Ecto neural progenitor cell (in vitro differentiated cells): ENCODE data around the gene RRN3.
"Not testable (repeated sequence)": the region's sequence is repeated elsewhere in the genome, so short reads cannot be mapped to it uniquely, and the experiment has no call there.

Experiments used
- DNase-seq: peaks from one replicate; pipeline ENCODE4 v3.0.0-alpha.2; 2018; ENCODE audit warnings: low spot score

RRN3 gene

DNA sequence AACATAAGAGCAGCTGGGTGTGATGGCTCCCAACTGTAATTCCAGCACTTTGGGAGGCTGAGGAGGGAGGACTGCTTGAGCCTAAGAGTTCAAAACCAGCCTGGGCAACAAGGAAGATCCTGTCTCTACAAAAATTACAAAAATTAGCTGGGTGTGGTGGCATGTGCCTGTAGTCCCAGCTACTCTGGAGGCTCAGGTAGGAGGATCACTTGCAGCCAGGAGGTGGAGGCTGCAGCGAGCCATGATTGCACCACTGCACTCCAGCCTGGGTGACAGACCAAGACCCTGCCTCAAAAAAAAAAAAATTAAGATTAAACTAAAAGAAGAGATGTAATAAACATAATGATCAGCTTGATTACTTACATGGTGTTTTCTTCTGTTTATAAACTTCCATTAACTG, 43.6 kb downstream of the RRN3 start:
- DNase-seq: not testable (repeated sequence)

DNA sequence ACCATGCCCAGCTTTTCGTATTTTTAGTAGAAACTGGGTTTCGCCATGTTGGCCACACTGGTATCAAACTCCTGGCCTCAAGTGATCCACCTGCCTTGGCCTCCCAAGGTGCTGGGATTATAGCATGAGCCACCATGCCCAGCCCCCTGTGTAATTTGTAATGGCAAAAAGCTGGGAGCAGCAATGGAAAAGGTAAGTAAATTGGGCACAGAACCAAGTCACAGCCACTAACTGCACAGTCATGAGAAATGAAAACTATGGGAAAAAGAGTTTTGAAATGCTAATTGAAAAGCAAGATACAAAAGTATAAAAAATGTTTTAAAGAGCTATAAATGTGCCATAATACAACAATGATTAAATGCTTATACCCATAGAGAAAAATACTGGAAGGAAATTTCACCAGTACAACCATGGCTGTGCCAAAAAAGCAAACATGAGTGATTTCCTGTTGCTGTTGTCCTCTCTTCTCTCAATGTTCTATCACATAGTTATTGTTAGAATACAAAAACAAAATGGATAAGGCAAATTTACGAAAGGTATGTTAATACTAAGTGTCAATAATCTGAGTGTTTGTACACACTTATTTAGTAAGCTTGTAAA, 44.4 kb downstream of the RRN3 start:
- DNase-seq: no peak

DNA sequence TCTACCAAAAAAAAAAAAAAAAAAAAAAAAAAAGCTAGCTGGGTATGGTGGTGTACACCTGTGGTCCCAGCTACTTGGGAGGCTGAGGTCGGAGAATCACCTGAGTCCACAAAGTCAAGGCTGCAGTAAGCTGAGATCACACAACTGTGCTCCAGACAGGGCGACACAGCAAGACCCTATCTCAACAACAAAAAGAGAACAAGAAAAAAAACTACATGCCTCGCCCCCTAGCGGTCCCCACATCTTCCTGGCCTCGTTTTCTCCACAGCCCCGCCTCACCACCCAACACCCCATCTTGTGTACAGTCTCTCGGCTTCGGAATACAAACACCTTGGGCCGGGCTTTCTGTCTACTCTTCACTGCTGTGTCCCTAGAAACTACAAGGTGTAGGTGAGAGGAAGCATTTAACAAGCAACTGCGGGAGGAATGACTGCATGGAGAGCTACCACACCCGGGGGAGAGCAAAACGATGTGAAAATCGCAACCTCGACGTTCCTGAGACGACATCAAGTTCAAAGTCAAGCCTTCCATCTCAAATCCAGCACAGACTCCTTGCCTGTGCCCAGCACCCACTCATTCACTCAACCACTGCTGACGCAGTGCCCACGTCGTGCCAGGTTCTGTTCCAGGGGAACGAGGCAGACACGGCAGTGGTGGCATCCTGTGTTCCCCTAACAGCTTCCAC, 47.2 kb downstream of the RRN3 start:
- no peak for DNase-seq

DNA sequence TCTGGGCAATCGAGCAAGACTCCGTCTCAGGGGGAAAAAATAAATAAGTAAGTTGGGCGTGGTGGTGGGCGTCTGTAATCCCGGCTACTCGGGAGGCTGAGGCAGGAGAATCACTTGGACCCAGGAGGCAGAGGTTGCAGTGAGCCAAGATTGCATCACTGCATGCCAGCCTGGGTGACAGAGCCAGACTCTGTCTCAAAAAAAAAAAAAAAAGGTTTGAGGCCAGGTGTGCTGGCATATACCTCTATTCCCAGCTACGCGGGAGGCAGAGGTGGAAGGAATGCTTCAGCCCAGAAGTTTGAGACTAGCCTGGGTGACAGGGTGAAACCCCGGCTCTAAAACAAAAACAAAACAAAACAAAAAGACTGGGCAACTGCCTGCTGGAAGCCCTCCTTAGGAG, 48.8 kb downstream of the RRN3 start:
- DNase-seq: not testable (repeated sequence)

DNA sequence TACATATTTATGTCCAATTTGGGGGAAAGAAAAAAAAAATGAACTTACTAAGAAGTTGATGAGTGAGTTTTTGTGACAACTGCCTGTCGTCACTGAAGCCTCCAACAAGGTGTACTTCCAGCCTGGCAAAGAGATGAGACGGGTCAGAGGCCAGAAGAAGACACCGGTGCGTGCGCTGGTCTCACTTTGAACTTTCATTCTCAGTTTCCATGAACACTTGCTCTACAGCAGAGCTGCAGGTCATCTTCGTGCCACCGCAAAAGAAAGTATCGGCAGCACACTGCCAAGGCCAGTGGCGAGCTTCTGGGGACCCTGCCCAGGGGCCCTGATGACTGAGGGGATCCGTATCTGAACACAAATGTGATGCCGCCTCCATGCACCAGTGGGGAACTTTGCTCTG, 49.8 kb downstream of the RRN3 start:
- DNase-seq: no peak

DNA sequence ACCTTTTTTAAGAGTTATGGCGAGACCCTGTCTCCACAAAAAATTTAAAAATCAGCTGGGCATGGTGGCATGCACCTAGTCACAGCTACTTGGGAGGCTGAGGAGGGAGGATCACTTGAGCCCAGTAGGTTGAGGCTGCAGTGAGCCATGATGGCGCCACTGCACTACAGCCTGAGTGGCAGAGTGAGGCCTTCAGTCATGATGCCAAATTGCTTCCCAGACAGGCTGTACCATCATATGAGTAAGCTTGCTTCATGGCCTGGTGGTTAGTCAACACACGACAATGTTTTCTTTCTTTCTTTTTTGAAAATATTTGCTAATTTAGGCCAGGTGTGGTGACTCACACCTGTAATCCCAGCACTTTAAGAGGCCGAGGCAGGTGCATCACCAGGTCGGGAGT, 50.7 kb downstream of the RRN3 start:
- DNase-seq: no peak

DNA sequence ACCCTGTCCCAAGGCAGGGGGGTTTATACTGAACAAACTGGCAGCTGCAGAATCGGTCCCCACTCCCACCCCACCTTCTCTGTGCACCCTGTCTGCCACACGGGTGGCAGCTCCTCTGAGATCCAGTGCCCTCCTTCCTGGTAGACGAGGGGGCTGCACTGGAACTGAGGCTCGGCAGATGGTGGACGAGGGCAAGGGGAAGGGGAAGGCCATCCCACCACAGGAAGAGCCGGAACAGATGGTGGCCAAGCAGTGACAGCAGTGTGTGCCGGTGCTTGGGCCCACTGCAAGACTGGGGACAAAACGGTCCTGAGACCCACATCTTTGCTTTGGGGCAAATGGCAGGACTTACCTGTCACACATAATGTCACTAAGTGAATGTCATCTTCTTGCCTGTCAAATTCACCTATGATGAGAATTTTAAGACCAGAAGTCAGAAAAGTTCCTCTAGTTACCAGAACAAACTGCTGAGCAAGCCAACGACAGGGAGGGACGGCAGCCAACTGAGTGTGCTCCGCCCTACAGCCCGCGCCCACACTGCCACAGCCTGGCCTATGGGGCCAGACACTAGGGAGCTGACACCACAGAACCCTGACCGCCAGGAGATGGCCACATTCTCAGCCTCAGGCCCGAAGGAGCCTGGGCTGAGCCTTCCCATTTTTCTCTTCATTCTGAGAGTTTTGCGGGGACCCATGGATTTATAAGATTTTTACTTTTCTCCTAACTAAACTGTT, 52.6 kb downstream of the RRN3 start:
- no peak for DNase-seq

DNA sequence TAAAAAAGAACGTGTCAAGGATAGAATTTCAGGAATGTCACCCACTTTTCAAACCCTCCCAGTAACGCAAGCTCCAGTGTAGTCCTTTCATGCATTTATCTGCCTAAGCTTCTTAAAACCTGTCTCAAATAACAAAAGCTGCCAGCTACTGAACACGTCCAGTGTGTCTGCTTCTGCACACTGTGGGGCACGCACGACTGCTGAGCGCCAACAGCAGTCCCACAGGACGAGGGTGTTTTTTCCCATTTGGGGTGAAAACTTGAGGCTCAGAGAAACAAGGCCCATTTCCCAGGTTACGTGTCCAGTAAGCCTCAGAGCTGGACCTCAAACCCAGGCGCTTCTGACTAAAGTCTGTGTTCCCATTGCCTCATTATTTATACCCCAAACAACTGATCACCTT, 55.4 kb downstream of the RRN3 start:
- DNase-seq: no peak

DNA sequence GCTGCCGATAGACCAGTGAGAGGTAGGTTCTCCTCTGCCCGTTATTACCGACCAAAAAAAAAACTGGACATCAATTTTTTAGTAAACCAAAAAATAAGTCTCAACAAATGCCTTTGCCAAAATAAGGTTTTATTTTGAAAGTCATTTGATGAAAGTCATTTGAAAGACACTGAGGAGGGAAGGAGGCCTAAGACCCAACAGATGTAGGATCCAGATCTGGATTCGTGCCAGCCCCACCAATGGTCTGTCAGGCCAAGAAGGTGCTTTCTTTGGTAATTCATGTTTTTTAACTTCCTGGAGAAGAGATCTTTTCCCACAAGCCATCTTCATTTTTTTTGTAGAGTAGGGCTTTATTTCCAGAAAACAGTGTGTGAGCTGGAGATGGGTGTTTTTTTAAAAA, 56.3 kb downstream of the RRN3 start:
- DNase-seq: no peak

DNA sequence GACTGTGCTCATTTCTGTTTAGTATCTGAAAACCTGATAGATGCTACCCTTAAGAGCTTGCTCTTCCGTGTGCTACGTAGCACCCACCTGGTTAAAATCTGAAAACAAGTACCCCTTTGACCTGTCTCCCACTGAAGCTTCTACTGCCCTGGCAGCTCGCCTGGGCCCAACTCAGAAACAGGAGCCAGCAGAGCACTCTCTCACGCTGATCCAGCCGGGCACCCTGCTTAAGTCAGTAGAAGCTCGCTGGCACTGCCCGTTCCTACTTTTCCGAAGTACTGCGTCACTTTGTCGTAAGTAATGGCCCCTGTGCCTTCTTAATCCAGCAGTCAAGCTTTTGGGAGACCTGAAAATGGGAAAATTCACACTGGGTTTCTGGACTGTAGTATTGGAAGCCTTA, 57.1 kb downstream of the RRN3 start:
- DNase-seq: no peak

DNA sequence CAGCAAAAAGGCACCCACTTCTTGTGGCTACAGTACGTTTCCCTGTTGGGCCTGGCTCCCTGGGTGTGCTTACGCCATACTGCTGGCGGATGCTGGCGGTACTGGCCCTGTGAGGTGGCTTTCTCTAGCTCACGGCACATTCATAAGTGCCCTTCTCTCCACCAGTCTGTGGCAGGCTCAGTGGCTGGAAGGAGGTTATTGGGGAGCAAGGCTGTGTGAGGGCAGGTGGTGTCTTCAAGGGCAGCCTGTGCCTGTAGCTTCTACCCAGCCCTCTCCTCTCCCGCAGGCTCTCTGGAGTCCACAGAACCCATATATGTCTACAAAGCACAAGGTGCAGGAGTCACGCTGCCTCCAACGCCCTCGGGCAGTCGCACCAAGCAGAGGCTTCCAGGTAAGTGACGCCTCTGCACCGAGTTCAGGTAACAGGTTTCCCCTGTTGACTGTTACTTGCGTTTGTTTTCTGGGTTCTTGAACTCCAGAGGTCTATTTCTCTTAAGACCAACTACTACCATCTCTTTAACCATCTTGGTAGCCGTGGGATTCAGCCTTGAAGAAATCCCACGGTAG, 58.8 kb downstream of the RRN3 start:
- DNase-seq: no peak

DNA sequence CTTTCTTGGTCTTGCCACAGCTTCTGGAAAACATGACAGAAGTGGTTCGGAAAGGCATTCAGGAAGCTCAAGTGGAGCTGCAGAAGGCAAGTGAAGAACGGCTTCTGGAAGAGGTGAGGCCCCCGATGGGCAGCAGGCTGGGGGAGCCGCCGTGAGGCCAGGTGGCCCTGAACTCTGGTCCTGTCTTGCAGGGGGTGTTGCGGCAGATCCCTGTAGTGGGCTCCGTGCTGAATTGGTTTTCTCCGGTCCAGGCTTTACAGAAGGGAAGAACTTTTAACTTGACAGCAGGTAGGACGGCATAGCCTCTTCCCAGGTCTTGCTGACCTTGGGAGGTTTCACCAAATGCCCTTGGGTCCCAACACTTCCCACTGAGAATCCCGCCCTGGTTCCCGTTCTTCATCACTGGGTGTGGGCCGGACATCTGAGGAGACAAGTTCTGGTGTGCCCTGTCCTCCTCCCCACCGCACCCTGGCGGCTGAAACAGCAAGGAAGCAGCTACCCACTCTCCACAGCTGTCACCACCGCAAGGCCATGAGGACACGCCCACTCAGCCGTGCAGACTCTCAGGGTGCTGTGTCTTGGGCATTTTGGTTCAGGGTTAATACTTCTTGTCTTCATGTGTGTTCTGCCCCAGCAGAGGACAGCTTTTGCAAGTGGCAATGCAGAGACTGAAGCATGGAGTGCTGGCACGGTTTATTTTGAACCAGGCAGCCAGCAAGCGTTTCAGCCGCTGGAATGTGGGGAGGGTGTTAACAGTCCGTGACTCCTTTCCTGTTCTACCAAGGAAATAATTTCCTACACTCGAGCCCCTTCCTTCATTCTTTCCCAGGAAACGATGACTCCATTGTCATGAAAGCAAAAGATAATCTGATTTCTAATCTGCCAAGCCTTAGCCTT, 59.6 kb downstream of the RRN3 start:
- DNase-seq: no peak

DNA sequence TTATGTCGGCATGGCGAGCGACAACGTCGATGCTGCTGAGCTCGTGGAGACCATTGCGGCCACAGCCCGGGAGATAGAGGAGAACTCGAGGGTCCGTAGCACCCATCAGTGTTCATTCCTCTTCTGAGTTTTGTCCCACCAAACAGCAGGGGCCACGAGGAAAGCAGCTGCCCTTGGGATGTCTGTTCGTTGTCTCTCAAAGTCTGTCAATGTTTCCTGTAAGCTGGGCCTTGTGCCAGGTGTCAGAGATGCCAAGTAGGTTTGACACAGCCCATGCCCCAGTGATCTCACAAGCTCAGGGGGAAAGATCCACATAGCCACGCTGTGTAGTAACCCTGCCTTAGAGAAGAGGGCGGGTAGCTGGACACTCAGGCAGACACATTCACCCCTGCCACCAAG, 60.8 kb downstream of the RRN3 start:
- DNase-seq: no peak

DNA sequence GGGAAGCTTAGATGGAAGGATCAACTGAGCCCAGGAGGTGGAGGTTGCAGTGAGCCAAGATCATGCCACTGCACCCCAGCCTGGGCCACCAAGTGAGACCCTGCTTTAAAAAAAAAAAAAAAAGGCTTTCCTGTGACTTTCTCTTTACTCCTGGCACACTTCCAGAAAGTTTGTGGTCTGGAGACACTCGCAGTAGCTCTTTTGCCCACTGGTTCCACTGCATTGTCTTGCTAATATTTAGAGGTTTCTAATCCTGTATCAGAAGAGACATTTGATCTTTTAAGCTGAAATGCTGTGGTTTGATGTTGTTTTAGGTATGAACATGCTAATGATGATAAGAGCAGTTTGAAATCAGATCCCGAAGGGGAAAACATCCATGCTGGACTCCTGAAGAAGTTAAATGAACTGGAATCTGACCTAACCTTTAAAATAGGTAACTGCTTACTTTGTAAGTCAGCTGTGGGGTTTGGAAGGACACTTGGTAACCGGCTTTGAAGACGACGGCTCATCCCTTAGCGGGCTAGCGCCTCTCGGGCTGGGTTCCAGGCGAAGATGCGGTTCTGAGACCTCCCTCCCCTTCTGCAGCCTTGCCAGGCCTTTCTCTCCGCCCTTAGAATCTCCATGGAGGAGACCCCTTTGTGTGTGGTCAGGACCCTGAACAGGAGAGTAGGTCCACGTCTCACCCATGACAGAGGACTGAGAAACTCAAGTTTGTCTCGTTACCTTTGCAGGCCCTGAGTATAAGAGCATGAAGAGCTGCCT, 61.3 kb downstream of the RRN3 start:
- DNase-seq: no peak

DNA sequence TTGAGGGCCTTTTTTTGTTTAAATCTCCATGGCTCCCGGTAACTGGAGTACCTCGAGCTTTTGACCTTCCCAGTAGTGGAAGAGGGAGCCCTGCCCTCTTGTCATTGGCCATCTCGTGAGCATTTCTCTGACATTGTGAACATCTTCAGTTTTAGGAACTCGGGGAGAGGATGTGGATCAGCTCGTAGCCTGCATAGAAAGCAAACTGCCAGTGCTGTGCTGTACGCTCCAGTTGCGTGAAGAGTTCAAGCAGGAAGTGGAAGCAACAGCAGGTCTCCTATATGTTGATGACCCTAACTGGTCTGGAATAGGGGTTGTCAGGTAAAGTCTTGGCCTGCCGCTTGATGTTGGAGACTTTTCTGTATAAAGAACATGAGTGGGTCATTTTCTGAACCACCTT, 62.5 kb downstream of the RRN3 start:
- no peak for DNase-seq

DNA sequence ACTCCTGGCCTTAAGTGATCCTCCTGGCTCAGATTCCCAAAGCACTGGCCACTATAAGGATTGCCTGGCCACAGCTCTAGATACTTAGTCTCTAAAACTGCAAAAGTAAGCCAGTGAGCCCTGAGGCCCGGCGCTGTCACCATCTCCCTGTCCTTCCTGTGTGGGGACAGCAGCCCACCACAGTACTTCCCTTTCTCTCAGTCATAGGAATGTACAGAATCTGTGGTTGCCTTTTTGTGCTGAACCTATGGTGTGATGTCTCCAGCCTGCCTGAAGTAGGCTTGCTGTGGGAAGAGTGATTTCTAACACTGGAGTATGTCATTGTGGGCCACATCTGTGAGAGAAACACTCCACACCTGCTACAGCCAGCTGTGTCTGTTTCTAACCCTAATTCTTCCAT, 62.9 kb downstream of the RRN3 start:
- DNase-seq: no peak

DNA sequence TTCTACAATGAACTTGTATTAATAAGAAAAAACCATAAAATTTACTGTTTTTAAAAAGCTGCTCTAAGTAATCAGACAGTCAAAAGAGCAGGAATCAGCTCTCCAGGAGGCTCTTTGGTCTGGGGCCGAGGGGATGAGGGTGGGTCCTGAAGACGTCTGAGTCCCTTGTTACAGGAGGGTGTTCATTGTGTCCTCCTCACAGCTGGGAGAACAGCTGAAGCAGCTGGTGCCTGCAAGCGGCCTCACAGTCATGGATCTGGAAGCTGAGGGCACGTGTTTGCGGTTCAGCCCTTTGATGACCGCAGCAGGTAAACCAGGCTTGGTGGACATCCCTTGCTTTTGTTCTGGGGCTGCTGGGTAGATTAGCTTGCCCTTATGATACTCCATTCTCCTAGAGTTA, 64.3 kb downstream of the RRN3 start:
- DNase-seq: not testable (repeated sequence)

DNA sequence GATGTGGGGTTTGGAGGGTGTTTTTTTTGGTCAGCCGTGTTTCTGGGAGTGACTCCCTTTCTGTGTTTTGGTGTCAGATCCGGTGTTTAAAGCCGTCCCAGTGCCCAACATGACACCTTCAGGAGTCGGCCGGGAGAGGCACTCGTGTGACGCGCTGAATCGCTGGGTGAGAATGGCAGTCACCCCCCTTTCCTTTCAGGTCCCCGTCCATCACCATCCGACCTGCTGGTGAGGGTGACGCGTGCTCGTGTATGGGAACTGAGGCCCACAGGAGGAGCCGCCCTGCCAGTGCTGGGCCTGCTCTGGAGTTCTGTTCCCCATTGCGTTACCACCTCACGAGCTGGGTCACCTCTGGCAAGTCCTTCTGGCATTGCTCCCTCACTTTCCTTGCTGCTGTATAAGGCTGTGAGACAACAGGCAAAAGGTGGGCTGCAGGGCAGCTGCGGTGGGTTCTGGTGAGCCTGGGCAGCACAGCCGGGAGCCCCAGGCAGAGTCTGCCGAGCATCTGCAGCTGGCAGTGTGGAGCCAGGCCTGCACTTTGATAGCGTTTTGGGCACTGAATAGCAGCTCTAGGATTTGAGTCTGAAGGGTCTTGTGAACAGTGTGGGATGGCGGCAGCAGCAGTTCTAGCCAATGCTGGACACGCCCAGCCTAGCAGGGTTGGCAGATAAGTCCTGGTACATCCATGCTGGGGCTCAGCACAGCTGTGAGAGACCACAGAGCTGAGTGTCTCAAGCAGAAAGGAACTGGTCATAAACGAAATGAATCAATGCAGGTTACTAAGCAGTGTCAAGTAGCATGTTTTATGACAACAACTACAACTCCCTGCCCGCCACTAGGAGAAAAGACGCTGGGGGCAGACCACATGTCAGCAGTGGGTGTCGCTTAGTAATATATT, 65.0 kb downstream of the RRN3 start:
- not testable (repeated sequence) for DNase-seq

DNA sequence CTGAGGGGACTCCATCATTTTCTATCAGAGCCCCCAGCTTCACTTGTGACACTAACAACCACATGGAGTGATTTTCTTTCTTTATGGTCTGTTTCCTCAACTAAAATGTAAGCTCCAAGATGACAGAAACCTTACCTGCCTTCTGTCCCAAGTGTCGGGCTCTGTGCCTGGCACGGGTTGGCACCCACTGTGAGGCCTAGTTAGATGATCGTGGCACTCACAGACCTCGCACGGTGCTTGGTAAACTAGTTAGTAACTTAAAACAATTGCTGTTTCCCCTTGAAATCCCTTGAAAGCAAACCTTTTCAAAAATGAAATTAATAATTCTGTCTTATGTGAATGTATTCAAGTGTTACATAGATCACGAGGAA, 65.7 kb downstream of the RRN3 start:
- DNase-seq: peak; percentile 42
